HepG2 (cell line): Measurements from ENCODE around the gene SEMA6B. TPM values are rescaled to one million over a fixed set of nuclear protein-coding genes. Genes with fewer than 3 reads are reported as not detected.

ENCODE experiments used
- ATAC-seq: fragments of 200-7000 bp; cut with Tn5 transposase; 3 replicates; pipeline ENCODE4 v1.9.1; 2020; ENCODE audit warnings: mild to moderate bottlenecking, moderate library complexity
- BruUV-seq: library from RNA; stranded (reverse); fragments of 400-500 nt; replicated peaks from 2 replicates; lab custom pipeline; 2021; lab: Mats Ljungman, UMichigan
- CTCF ChIA-PET: fragments of 300-600 bp; formaldehyde crosslinking; extraction: SDS; loops from one replicate; lab custom pipeline; 2021; ENCODE audit warnings: low total read pairs, inconsistent platforms, low intra/inter-chr PET ratio; lab: Yijun Ruan, JAX
- POLR2A ChIA-PET: fragments of 350-600 bp; sonication (Branson Sonifier 250); formaldehyde crosslinking; loops from one replicate; lab custom pipeline; 2020; ENCODE audit warnings: antibody characterized with exemption, inconsistent platforms; lab: Yijun Ruan, JAX
- DNase-seq: peaks from one replicate; pipeline ENCODE4 v3.0.0-alpha.2; 2015; ENCODE audit warnings: low spot score
- FAIRE-seq: peaks from 3 replicates; lab custom pipeline; 2011; peaks lifted over from hg19 to GRCh38; lab: Jason Lieb, UNC
- H2AFZ ChIP-seq: one replicate; pipeline ENCODE4 v1.6.1; 2011; ENCODE audit warnings: low read length, inconsistent platforms
- H3K27ac ChIP-seq: fragments of 300-600 bp; 3 replicates; pipeline ENCODE4 v1.8.0; 2011; ENCODE audit warnings: mixed run types, mild to moderate bottlenecking, mixed read lengths, low read length, inconsistent platforms; ENCODE audit not compliant: insufficient read depth; ENCODE audit errors: extremely low read length
- H3K27me3 ChIP-seq, 2 experiments: fragments of 200-600 bp in 1 of 2; 2 replicates in 1 of 2; 3 replicates in 1 of 2; pipeline versions ENCODE4 v1.6.0 to v1.8.0; 2011; ENCODE audit warnings: low read length in 2 of 2, mild to moderate bottlenecking in 2 of 2, moderate library complexity in 2 of 2, inconsistent platforms in 1 of 2; ENCODE audit not compliant: insufficient read depth in 2 of 2, control insufficient read depth in 1 of 2
- H3K36me3 ChIP-seq, 2 experiments: fragments of 200-600 bp in 1 of 2; replicated peaks in 1 of 2; 2 replicates in 1 of 2; 3 replicates in 1 of 2; pipeline versions ENCODE4 v1.5.1 to v1.8.0; 2011; ENCODE audit warnings: low read length in 2 of 2, inconsistent platforms in 1 of 2; ENCODE audit not compliant: insufficient read depth in 2 of 2, control insufficient read depth in 1 of 2
- H3K4me1 ChIP-seq: 2 replicates; pipeline ENCODE4 v1.5.1; 2012; ENCODE audit warnings: low read length, inconsistent platforms; ENCODE audit not compliant: insufficient read depth
- H3K4me2 ChIP-seq: 2 replicates; pipeline ENCODE4 v1.6.0; 2011; ENCODE audit warnings: low read depth, low read length, inconsistent platforms
- H3K4me3 ChIP-seq, 3 experiments: fragments of 200-600 bp in 1 of 3; sonication (generic), shearing (Covaris generic) in 1 of 3; replicated peaks in 1 of 3; 2 replicates each; pipeline ENCODE4 v1.5.1; 2011 to 2016; ENCODE audit warnings: low read length in 3 of 3, inconsistent platforms in 2 of 3, low read depth in 2 of 3, mild to moderate bottlenecking in 2 of 3, control low read depth in 1 of 3, mixed read lengths in 1 of 3; ENCODE audit not compliant: insufficient read depth in 1 of 3
- H3K79me2 ChIP-seq: one replicate; pipeline ENCODE4 v1.6.1; 2011; ENCODE audit warnings: low read length, inconsistent platforms; ENCODE audit not compliant: insufficient read depth
- H3K9ac ChIP-seq: 2 replicates; pipeline ENCODE4 v1.6.0; 2011; ENCODE audit warnings: mild to moderate bottlenecking, low read depth, low read length, inconsistent platforms; ENCODE audit not compliant: insufficient read depth
- H3K9me3 ChIP-seq: 2 replicates; pipeline ENCODE4 v1.5.1; 2012; ENCODE audit warnings: mild to moderate bottlenecking, low read length
- H4K20me1 ChIP-seq: 2 replicates; pipeline ENCODE4 v1.6.0; 2011; ENCODE audit warnings: inconsistent platforms, mild to moderate bottlenecking, low read length, moderate library complexity; ENCODE audit not compliant: insufficient read depth
- CEBPG ChIP-seq: IDR thresholded peaks from 2 replicates; pipeline ENCODE4 v1.6.1; 2016
- HNRNPK ChIP-seq: fragments of 200-400 bp; formaldehyde crosslinking; IDR thresholded peaks from 2 replicates; pipeline ENCODE4 v1.6.1; 2018; ENCODE audit warnings: low read length, low read depth, moderate library complexity, mild to moderate bottlenecking; ENCODE audit not compliant: poor library complexity, severe bottlenecking
- KLF15 ChIP-seq: sonication (generic); formaldehyde crosslinking; IDR thresholded peaks from 2 replicates; pipeline ENCODE4 v1.8.1; 2023; ENCODE audit warnings: borderline replicate concordance, mild to moderate bottlenecking, inconsistent platforms, missing genetic modification reagents, mixed read lengths
- MAX ChIP-seq: IDR thresholded peaks from 2 replicates; pipeline ENCODE4 v1.6.1; 2012; ENCODE audit warnings: inconsistent platforms
- NFRKB ChIP-seq: fragments of 450-650 bp; IDR thresholded peaks from 2 replicates; pipeline ENCODE4 v1.6.1; 2017
- PCBP1 ChIP-seq: fragments of 200-400 bp; formaldehyde crosslinking; IDR thresholded peaks from 2 replicates; pipeline ENCODE4 v1.6.1; 2017; ENCODE audit warnings: mild to moderate bottlenecking, low read depth, low read length, borderline replicate concordance
- SAFB2 ChIP-seq: sonication (generic); formaldehyde crosslinking; IDR thresholded peaks from 2 replicates; pipeline ENCODE4 v1.5.1; 2020; ENCODE audit warnings: missing genetic modification reagents, low read depth, mild to moderate bottlenecking, borderline replicate concordance
- SALL1 ChIP-seq: sonication (generic); formaldehyde crosslinking; IDR thresholded peaks from 2 replicates; pipeline ENCODE4 v1.8.0; 2022; ENCODE audit warnings: mild to moderate bottlenecking, missing genetic modification reagents
- SAP130 ChIP-seq: IDR thresholded peaks from 2 replicates; pipeline ENCODE4 v1.6.1; 2016; ENCODE audit warnings: low read depth
- TFAP4 ChIP-seq: sonication (generic); IDR thresholded peaks from 2 replicates; pipeline ENCODE4 v1.6.1; 2016; ENCODE audit warnings: low read depth, borderline replicate concordance
- ZBTB7A ChIP-seq: sonication (generic); formaldehyde crosslinking; IDR thresholded peaks from 2 replicates; pipeline ENCODE4 v1.8.0; 2022; ENCODE audit warnings: mild to moderate bottlenecking, missing genetic modification reagents
- ZKSCAN8 ChIP-seq: IDR thresholded peaks from 2 replicates; pipeline ENCODE4 v1.6.1; 2016; ENCODE audit warnings: borderline replicate concordance, missing genetic modification reagents, missing compliant biosample characterization
- ZNF160 ChIP-seq: sonication (generic); formaldehyde crosslinking; IDR thresholded peaks from 2 replicates; pipeline ENCODE4 v1.8.0; 2022; ENCODE audit warnings: mild to moderate bottlenecking, inconsistent platforms, missing genetic modification reagents
- ZNF329 ChIP-seq: sonication (generic); formaldehyde crosslinking; IDR thresholded peaks from 2 replicates; pipeline ENCODE4 v1.9.0; 2021; ENCODE audit warnings: low read depth, mild to moderate bottlenecking, missing genetic modification reagents
- ZNF749 ChIP-seq: sonication (generic); formaldehyde crosslinking; IDR thresholded peaks from 2 replicates; pipeline ENCODE4 v1.8.0; 2022; ENCODE audit warnings: mild to moderate bottlenecking, missing genetic modification reagents, moderate library complexity, borderline replicate concordance
- ZSCAN25 ChIP-seq: sonication (generic); formaldehyde crosslinking; IDR thresholded peaks from 2 replicates; pipeline ENCODE4 v1.8.0; 2022; ENCODE audit warnings: mild to moderate bottlenecking, missing genetic modification reagents
- WGBS: methylation state at CpG from one replicate; pipeline ENCODE4 v1.1.6; 2017; ENCODE audit warnings: low lambda C conversion rate; 5-methylcytosine and 5-hydroxymethylcytosine counted together
- in situ Hi-C: cut with HindIII; loops from 2 replicates; pipeline ENCODE4 v1.10.0; 2017; ENCODE audit warnings: low pct_unique_long_range_greater_than_20kb; ENCODE audit not compliant: extremely low pct_ligation_motif_present
- intact Hi-C: fragments of 100-400 bp; cut with micrococcal nuclease; formaldehyde crosslinking; loops from one replicate; pipeline ENCODE4 v1.10.0; 2022; ENCODE audit not compliant: unreplicated experiment
- polyA plus RNA-seq, 8 experiments: library from polyadenylated mRNA; depleted of rRNA in 3 of 8; stranded (reverse) in 7 of 8; unstranded in 1 of 8; fragments of >200 nt; fragmentation: Illumina TruSeq in 4 of 8; extraction: Trizol in 4 of 8; gene quantifications; 2 replicates each; pipeline versions ENCODE4 v1.2.1 to v1.2.3, GENCODE V29; 2011 to 2016; ENCODE audit warnings: low read depth in 4 of 8, missing spikeins in 1 of 8, mixed read lengths in 1 of 8; ENCODE audit not compliant: insufficient read depth in 1 of 8
- total RNA-seq, 5 experiments: library from RNA; depleted of rRNA; stranded (reverse); fragments of >200 nt; fragmentation: Illumina TruSeq; extraction: Trizol; gene quantifications; 2 replicates each; pipeline ENCODE4 v1.2.3, GENCODE V29; 2016; ENCODE audit warnings: low read depth in 1 of 5

SEMA6B gene
- total and polyA plus RNA-seq, 2 of the 13 experiments (the other 11 are each of a cell fraction or from before 2014, with no cell fraction given): 45.5 to 67.1 TPM

- intact Hi-C loops (no loop called here), in situ Hi-C loops (no loop called here)
- BruUV-seq: no TSS peak
- Histone ChIP-seq H3K4me1 (peaks cover 32% of the 10 kb centered on the region), H3K4me2 (peak overlapping the region; percentile 78; the same call in 1 of the 2 replicates), H3K27ac (no peak overlapping the region), H4K20me1 (no peaks in the 10 kb centered on the region), H3K36me3 (no peaks in the 10 kb centered on the region), H3K79me2 (no peaks in the 10 kb centered on the region), H3K9me3 (no peaks in the 10 kb centered on the region), H2AFZ (no peak overlapping the region), H3K4me3 (peak overlapping the region in 2 of 3 experiments; percentile 24 to 66; a peak in 3 of 6 replicates), H3K27me3 (peaks cover 0 to 7% of the 10 kb centered on the region in 2 experiments; a peak in 2 of 5 replicates), H3K9ac (no peak overlapping the region)
- FAIRE-seq: no peak
- 20% methylated on average over 10 of the region's 17 CpGs for whole genome bisulfite sequencing
- TF ChIP-seq ZBTB7A (0 out of 2 replicates have a peak, but pooled peaks have one; percentile 30), CEBPG (CRISPR knock-in tag) (no peak), ZNF749 (CRISPR knock-in tag) (no peak)
- CTCF ChIA-PET: no interaction called here
- no peak for ATAC-seq
- DNase-seq: no peak
- POLR2A ChIA-PET: no interaction called here
Observed at GRCh38 chr19:4598712-4599111, 39.2 kb upstream of the SEMA6B start.

GRCh38 chr19:4597975-4598671, 38.6 kb upstream of the SEMA6B start:
- in situ Hi-C loops: no loop called here
- H3K9ac ChIP-seq: no peak overlapping the region
- H3K27ac ChIP-seq: no peak overlapping the region
- H3K4me2 ChIP-seq: peak overlapping the region; percentile 78
- no peaks in the 10 kb centered on the region for H3K79me2 ChIP-seq
- H4K20me1 ChIP-seq: no peaks in the 10 kb centered on the region
- peaks cover 32% of the 10 kb centered on the region for H3K4me1 ChIP-seq
- CTCF ChIA-PET: no interaction called here
- H3K27me3 ChIP-seq: peaks cover 0 to 7% of the 10 kb centered on the region in 2 experiments; a peak in 3 of 5 replicates
- POLR2A ChIA-PET: no interaction called here
- no TSS peak for BruUV-seq
- no peak for DNase-seq
- H2AFZ ChIP-seq: no peak overlapping the region
- no peaks in the 10 kb centered on the region for H3K36me3 ChIP-seq
- intact Hi-C loops: no loop called here
- WGBS: 9% methylated on average over 23 of the region's 32 CpGs
- FAIRE-seq: no peak
- H3K4me3 ChIP-seq: peak overlapping the region; percentile 24 to 66 (median 38); a peak in 4 of 6 replicates
- no peaks in the 10 kb centered on the region for H3K9me3 ChIP-seq
- peak; percentile 73 for ATAC-seq
- TF ChIP-seq SALL1 (no peak), SAFB2 (CRISPR knock-in tag) (no peak), MAX (no peak), NFRKB (no peak), ZKSCAN8 (no peak), SAP130 (CRISPR knock-in tag) (0 out of 2 replicates have a peak, but pooled peaks have one; percentile 11), TFAP4 (peak; percentile 55; the same call in 1 of the 2 replicates), ZNF329 (CRISPR knock-in tag) (no peak), KLF15 (CRISPR knock-in tag) (no peak), ZNF160 (CRISPR knock-in tag) (no peak), HNRNPK (peak; percentile 20), ZSCAN25 (CRISPR knock-in tag) (peak; percentile 88), PCBP1 (0 out of 2 replicates have a peak, but pooled peaks have one; percentile 77)
